Brain microvascular endothelial cell (primary cell): ENCODE measurements around the gene CELF2.

ENCODE experiments used
- DNase-seq: peaks from one replicate; pipeline ENCODE4 v3.0.0-alpha.2; 2020
- H3K27ac ChIP-seq: fragments of 250-450 bp; sonication (Bioruptor Pico); 2 replicates; pipeline ENCODE4 v1.5.1; 2020; ENCODE audit warnings: mild to moderate bottlenecking, moderate library complexity
- H3K27me3 ChIP-seq: fragments of 250-450 bp; sonication (Bioruptor Pico); replicated peaks from 2 replicates; pipeline ENCODE4 v1.5.1; 2020; ENCODE audit warnings: mild to moderate bottlenecking
- H3K36me3 ChIP-seq: fragments of 250-450 bp; sonication (Bioruptor Pico); replicated peaks from 2 replicates; pipeline ENCODE4 v1.5.1; 2020; ENCODE audit warnings: mild to moderate bottlenecking
- H3K4me3 ChIP-seq: 2 replicates; pipeline ENCODE4 v1.5.1; 2011; ENCODE audit warnings: low read depth, mild to moderate bottlenecking, control low read depth, low read length, moderate library complexity
- in situ Hi-C: cut with HindIII; loops from 2 replicates; pipeline ENCODE4 v1.10.0; 2017; ENCODE audit warnings: low sequenced_read_pairs, low pct_ligation_motif_present
- TF ChIP-seq, protein P1 (sequence below): IDR thresholded peaks from 2 replicates; pipeline ENCODE4 v1.5.1; 2011; ENCODE audit warnings: low read depth, mild to moderate bottlenecking, moderate library complexity, low read length, control low read depth, inconsistent platforms; ENCODE audit errors: missing control alignments

Gene CELF2

GRCh38 chr10:11280187-11280932 lies 262.7 kb downstream of the CELF2 start:
- in situ Hi-C loops = no loop called here
- H3K27ac ChIP-seq = no peak overlapping the region
- DNase-seq = no peak
- H3K27me3 ChIP-seq = no peaks in the 10 kb centered on the region
- H3K4me3 ChIP-seq = no peak overlapping the region
- H3K36me3 ChIP-seq = no peaks in the 10 kb centered on the region
- TF ChIP-seq, protein P1, sequence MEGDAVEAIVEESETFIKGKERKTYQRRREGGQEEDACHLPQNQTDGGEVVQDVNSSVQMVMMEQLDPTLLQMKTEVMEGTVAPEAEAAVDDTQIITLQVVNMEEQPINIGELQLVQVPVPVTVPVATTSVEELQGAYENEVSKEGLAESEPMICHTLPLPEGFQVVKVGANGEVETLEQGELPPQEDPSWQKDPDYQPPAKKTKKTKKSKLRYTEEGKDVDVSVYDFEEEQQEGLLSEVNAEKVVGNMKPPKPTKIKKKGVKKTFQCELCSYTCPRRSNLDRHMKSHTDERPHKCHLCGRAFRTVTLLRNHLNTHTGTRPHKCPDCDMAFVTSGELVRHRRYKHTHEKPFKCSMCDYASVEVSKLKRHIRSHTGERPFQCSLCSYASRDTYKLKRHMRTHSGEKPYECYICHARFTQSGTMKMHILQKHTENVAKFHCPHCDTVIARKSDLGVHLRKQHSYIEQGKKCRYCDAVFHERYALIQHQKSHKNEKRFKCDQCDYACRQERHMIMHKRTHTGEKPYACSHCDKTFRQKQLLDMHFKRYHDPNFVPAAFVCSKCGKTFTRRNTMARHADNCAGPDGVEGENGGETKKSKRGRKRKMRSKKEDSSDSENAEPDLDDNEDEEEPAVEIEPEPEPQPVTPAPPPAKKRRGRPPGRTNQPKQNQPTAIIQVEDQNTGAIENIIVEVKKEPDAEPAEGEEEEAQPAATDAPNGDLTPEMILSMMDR = no peak

DNA sequence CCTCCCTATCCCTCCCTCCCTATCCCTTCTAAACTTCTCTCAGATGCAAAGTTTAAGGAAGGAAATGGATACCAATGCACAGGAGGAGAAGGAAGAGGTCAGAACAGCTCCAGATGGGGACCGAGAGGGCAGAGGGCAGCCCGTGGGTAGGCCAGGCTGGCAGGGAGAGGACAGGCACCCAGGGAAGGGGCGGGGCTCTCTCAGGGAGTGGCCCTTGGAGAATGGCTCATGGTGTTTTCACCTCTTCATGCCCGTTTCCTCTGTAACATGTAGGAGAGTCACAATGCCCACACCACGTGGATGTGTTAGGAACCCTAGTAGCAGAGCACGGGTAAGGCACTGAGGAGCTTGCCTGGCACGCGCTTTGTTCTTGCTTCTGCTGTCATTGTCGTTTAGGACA lies 264.5 kb downstream of the CELF2 start:
- TF ChIP-seq, protein P1 = no peak
- H3K27ac ChIP-seq = no peak overlapping the region
- H3K4me3 ChIP-seq = no peak overlapping the region
- in situ Hi-C loops = no loop called here
- no peaks in the 10 kb centered on the region for H3K27me3 ChIP-seq
- DNase-seq = no peak
- H3K36me3 ChIP-seq = no peaks in the 10 kb centered on the region

DNA sequence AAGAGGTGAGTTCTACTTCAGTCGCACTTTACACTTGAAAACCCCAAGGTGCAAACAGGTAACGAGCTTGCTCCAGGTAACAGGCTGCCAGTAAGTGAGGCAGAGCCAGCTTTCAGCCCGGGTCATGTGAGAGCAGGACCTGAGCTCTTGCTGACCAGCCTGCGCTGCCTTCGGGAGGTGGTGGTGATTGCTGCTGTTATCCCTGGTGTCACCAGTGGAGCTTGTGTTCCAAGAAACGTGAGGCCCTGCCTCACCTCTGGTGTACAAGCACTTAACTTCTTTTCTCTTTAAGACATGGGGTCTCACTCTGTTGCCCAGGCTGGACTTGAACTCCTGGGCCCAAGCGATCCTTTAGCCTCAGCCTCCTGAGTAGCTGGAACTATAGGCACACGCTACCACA lies 265.0 kb downstream of the CELF2 start:
- no peak for DNase-seq
- Histone ChIP-seq H3K36me3 (no peaks in the 10 kb centered on the region), H3K27ac (no peak overlapping the region), H3K4me3 (no peak overlapping the region), H3K27me3 (no peaks in the 10 kb centered on the region)
- TF ChIP-seq, protein P1 = no peak
- in situ Hi-C loops = no loop called here

- Histone ChIP-seq H3K27ac (no peak overlapping the region), H3K4me3 (no peak overlapping the region)
- in situ Hi-C loops = no loop called here
Observed at GRCh38 chr10:11284291-11285085, 266.8 kb downstream of the CELF2 start.

GRCh38 chr10:11285171-11285570 lies 267.5 kb downstream of the CELF2 start:
- H3K4me3 ChIP-seq = no peak overlapping the region
- H3K27ac ChIP-seq = no peak overlapping the region
- in situ Hi-C loops = no loop called here
- no peaks in the 10 kb centered on the region for H3K27me3 ChIP-seq
- no peak for DNase-seq
- H3K36me3 ChIP-seq = no peaks in the 10 kb centered on the region
- TF ChIP-seq, protein P1 = peak; percentile 26

More at GRCh38 chr10:11284291-11285085, 266.8 kb downstream of the CELF2 start:
- H3K27me3 ChIP-seq = no peaks in the 10 kb centered on the region
- no peaks in the 10 kb centered on the region for H3K36me3 ChIP-seq
- TF ChIP-seq, protein P1 = no peak
- DNase-seq = no peak
